GM12878 (cell line): Measurements from ENCODE around the gene PAOX. TPM values are rescaled to one million over a fixed set of nuclear protein-coding genes. Genes with fewer than 3 reads are reported as not detected.

Experiments
- ATF7 ChIP-seq: fragments of 450-650 bp; IDR thresholded peaks from 2 replicates; pipeline ENCODE4 v1.6.1; 2016; ENCODE audit warnings: low read depth, mild to moderate bottlenecking
- BCL11A ChIP-seq: IDR thresholded peaks from 2 replicates; pipeline ENCODE4 v1.6.1; 2011; ENCODE audit warnings: low read depth, low read length
- CBFB ChIP-seq: IDR thresholded peaks from 2 replicates; pipeline ENCODE4 v1.6.1; 2016; ENCODE audit warnings: antibody characterized with exemption, low read depth
- CBX5 ChIP-seq: sonication (generic); IDR thresholded peaks from 2 replicates; pipeline ENCODE4 v1.6.1; 2016; ENCODE audit warnings: low read depth, moderate library complexity, mild to moderate bottlenecking, inconsistent platforms
- CHD1 ChIP-seq: IDR thresholded peaks from 2 replicates; pipeline ENCODE4 v1.6.1; 2012; ENCODE audit warnings: low read depth, low read length, improper control_type of control experiment
- CREB1 ChIP-seq: IDR thresholded peaks from 2 replicates; pipeline ENCODE4 v1.6.1; 2012; ENCODE audit warnings: low read depth, mild to moderate bottlenecking, inconsistent platforms
- EED ChIP-seq: sonication (generic); IDR thresholded peaks from 2 replicates; pipeline ENCODE4 v1.6.1; 2016; ENCODE audit warnings: antibody characterized with exemption, low read depth
- ESRRA ChIP-seq: IDR thresholded peaks from 2 replicates; pipeline ENCODE4 v1.6.1; 2012; ENCODE audit warnings: mild to moderate bottlenecking, low read length, improper control_type of control experiment
- FOS ChIP-seq: IDR thresholded peaks from 3 replicates; pipeline ENCODE4 v1.6.1; 2011; ENCODE audit warnings: borderline replicate concordance; ENCODE audit not compliant: insufficient read length; ENCODE audit errors: extremely low read depth
- HCFC1 ChIP-seq: fragments of 150-350 bp; IDR thresholded peaks from 2 replicates; pipeline ENCODE4 v1.6.1; 2014; ENCODE audit warnings: low read length
- HDGF ChIP-seq: fragments of 450-650 bp; IDR thresholded peaks from 2 replicates; pipeline ENCODE4 v1.6.1; 2016; ENCODE audit warnings: antibody characterized with exemption
- MXI1 ChIP-seq: fragments of 150-350 bp; IDR thresholded peaks from 2 replicates; pipeline ENCODE4 v1.6.1; 2011; ENCODE audit warnings: low read depth, mild to moderate bottlenecking, inconsistent platforms, low read length, improper control_type of control experiment
- NFYB ChIP-seq: IDR thresholded peaks from 2 replicates; pipeline ENCODE4 v1.6.1; 2011; ENCODE audit warnings: low read depth, mild to moderate bottlenecking, low read length, improper control_type of control experiment, moderate library complexity; ENCODE audit not compliant: insufficient read depth
- NRF1 ChIP-seq: conservative IDR thresholded peaks from 2 replicates; pipeline ENCODE4 v1.6.1; 2011; ENCODE audit warnings: mild to moderate bottlenecking, low read depth, low read length, improper control_type of control experiment
- PAX8 ChIP-seq: fragments of 450-650 bp; IDR thresholded peaks from 2 replicates; pipeline ENCODE4 v1.6.1; 2017; ENCODE audit warnings: mild to moderate bottlenecking, moderate library complexity
- RB1 ChIP-seq: fragments of 450-650 bp; formaldehyde crosslinking; IDR thresholded peaks from 2 replicates; pipeline ENCODE4 v1.6.1; 2017; ENCODE audit warnings: mild to moderate bottlenecking, borderline replicate concordance
- RBBP5 ChIP-seq: fragments of 200-600 bp; sonication (generic); conservative IDR thresholded peaks from 2 replicates; pipeline ENCODE4 v1.6.1; 2016
- RELA ChIP-seq: fragments of 450-650 bp; IDR thresholded peaks from 2 replicates; pipeline ENCODE4 v1.8.0; 2014; ENCODE audit warnings: borderline replicate concordance; ENCODE audit not compliant: partially characterized antibody
- RUNX3 ChIP-seq: IDR thresholded peaks from 2 replicates; pipeline ENCODE4 v1.6.1; 2012; ENCODE audit warnings: low read length, inconsistent platforms
- SMAD5 ChIP-seq: IDR thresholded peaks from 2 replicates; pipeline ENCODE4 v1.6.1; 2016; ENCODE audit warnings: antibody characterized with exemption, low read depth
- SMARCA5 ChIP-seq: fragments of 450-650 bp; IDR thresholded peaks from 2 replicates; pipeline ENCODE4 v1.6.1; 2017; ENCODE audit warnings: mild to moderate bottlenecking
- SPI1 ChIP-seq: IDR thresholded peaks from 2 replicates; pipeline ENCODE4 v1.6.1; 2011; ENCODE audit warnings: low read depth, mild to moderate bottlenecking, low read length, moderate library complexity, borderline replicate concordance; ENCODE audit not compliant: insufficient read depth
- TCF7 ChIP-seq: IDR thresholded peaks from 2 replicates; pipeline ENCODE4 v1.6.1; 2014; ENCODE audit warnings: antibody characterized with exemption, borderline replicate concordance
- WRNIP1 ChIP-seq: IDR thresholded peaks from 2 replicates; pipeline ENCODE4 v1.6.1; 2011; ENCODE audit warnings: low read depth, low read length, improper control_type of control experiment, borderline replicate concordance
- YY1 ChIP-seq: IDR thresholded peaks from 2 replicates; pipeline ENCODE4 v1.6.1; 2011; ENCODE audit warnings: low read depth, mild to moderate bottlenecking, low read length
- polyA plus RNA-seq, 11 experiments: library from polyadenylated mRNA; depleted of rRNA in 4 of 11; unstranded in 6 of 11; stranded (reverse) in 5 of 11; fragments of >200 nt; fragmentation: Nextera tagmentation in 4 of 11; fragmentation: Illumina TruSeq in 1 of 11; extraction: Ambion mirVana in 4 of 11; extraction: Trizol in 1 of 11; gene quantifications; 1 replicate in 1 of 11; 2 replicates in 10 of 11; pipeline versions ENCODE4 v1.2.1 to v1.2.3, GENCODE V29; 2011 to 2016; ENCODE audit warnings: inconsistent platforms in 2 of 11, missing spikeins in 2 of 11, low read depth in 1 of 11
- total RNA-seq, 4 experiments: library from RNA; depleted of rRNA in 3 of 4; stranded (reverse); fragments of >200 nt in 3 of 4; fragmentation: Illumina TruSeq in 1 of 4; extraction: Trizol in 1 of 4; gene quantifications; 2 replicates each; pipeline versions ENCODE4 v1.2.1 to v1.2.3, GENCODE V29; 2013 to 2021
- TF ChIP-seq, protein P1 (sequence below): IDR thresholded peaks from 2 replicates; pipeline ENCODE4 v1.6.1; 2011; ENCODE audit warnings: borderline replicate concordance, low read depth, mild to moderate bottlenecking, moderate library complexity, low read length; ENCODE audit not compliant: insufficient read depth, poor library complexity, severe bottlenecking
- TF ChIP-seq, protein P2 (sequence below): fragments of 450-650 bp; IDR thresholded peaks from 2 replicates; pipeline ENCODE4 v1.6.1; 2016; ENCODE audit warnings: mild to moderate bottlenecking
- TF ChIP-seq, protein P3 (sequence below): fragments of 450-650 bp; IDR thresholded peaks from 2 replicates; pipeline ENCODE4 v1.6.1; 2014; ENCODE audit warnings: mild to moderate bottlenecking
- TF ChIP-seq, protein P4 (sequence below): IDR thresholded peaks from 2 replicates; pipeline ENCODE4 v1.6.1; 2011; ENCODE audit warnings: borderline replicate concordance, low read depth, mild to moderate bottlenecking, moderate library complexity, mixed read lengths, low read length; ENCODE audit not compliant: insufficient read depth; ENCODE audit errors: extremely low read length

The PAOX gene
- total and polyA plus RNA-seq, 10 of the 15 experiments (the other 5 are each of a cell fraction or from before 2014, with no cell fraction given), result 1.2 to 22.2 (median 10.5) TPM

DNA sequence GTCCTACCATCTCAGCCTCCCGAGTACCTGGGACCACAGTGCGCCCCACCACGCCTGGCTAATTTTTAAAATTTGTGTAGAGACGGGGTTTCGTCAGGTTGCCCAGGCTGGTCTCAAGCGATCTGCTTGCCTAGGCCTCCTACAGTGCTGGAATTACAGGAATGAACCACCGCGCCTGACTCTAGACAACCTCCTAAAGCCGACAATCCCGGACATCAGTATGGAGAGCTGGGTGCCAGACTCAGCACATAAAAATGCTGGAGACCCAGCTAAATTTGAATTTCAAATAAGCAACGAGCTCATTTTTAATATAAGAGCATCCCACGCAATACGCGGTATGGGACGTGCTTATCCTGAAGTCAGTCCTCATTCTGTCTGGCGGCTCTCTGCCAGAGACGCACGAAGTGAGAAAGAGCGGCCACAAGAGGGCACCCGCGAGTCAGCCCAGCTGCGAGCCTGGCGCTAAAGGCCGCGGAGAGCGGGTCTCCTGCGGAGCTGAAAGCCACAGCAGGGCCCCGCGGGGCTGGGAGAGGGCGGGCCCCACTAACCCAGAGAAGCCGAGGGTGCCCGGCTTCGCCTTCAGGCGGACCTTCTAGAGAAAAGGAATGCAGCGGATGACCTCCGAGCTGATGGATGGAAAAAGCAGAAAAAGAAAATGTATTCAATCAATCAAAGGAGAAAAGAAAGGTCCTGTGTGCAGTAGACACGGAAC lies 49.4 kb upstream of the PAOX start (continued):
- TF ChIP-seq HCFC1 (no peak), TCF7 (no peak), CBX5 (no peak), MXI1 (0 out of 2 replicates have a peak, but pooled peaks have one; percentile 23), SMARCA5 (no peak), ESRRA (no peak), BCL11A (no peak), FOS (no peak), CREB1 (0 out of 2 replicates have a peak, but pooled peaks have one; percentile 34), RELA (no peak), NRF1 (no peak), RBBP5 (no peak), RUNX3 (no peak), HDGF (no peak), SPI1 (no peak), WRNIP1 (no peak), CBFB (no peak), YY1 (peak; percentile 69; the same call in 1 of the 2 replicates), PAX8 (no peak), ATF7 (no peak), RB1 (peak; percentile 78; the same call in 1 of the 2 replicates), SMAD5 (no peak), CHD1 (no peak), EED (no peak), NFYB (no peak)
- TF ChIP-seq, protein P1, sequence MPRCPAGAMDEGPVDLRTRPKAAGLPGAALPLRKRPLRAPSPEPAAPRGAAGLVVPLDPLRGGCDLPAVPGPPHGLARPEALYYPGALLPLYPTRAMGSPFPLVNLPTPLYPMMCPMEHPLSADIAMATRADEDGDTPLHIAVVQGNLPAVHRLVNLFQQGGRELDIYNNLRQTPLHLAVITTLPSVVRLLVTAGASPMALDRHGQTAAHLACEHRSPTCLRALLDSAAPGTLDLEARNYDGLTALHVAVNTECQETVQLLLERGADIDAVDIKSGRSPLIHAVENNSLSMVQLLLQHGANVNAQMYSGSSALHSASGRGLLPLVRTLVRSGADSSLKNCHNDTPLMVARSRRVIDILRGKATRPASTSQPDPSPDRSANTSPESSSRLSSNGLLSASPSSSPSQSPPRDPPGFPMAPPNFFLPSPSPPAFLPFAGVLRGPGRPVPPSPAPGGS, result no peak
- TF ChIP-seq, protein P2, sequence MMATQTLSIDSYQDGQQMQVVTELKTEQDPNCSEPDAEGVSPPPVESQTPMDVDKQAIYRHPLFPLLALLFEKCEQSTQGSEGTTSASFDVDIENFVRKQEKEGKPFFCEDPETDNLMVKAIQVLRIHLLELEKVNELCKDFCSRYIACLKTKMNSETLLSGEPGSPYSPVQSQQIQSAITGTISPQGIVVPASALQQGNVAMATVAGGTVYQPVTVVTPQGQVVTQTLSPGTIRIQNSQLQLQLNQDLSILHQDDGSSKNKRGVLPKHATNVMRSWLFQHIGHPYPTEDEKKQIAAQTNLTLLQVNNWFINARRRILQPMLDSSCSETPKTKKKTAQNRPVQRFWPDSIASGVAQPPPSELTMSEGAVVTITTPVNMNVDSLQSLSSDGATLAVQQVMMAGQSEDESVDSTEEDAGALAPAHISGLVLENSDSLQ, result 0 out of 2 replicates have a peak, but pooled peaks have one; percentile 11
- TF ChIP-seq, protein P3, sequence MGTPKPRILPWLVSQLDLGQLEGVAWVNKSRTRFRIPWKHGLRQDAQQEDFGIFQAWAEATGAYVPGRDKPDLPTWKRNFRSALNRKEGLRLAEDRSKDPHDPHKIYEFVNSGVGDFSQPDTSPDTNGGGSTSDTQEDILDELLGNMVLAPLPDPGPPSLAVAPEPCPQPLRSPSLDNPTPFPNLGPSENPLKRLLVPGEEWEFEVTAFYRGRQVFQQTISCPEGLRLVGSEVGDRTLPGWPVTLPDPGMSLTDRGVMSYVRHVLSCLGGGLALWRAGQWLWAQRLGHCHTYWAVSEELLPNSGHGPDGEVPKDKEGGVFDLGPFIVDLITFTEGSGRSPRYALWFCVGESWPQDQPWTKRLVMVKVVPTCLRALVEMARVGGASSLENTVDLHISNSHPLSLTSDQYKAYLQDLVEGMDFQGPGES, result no peak
- TF ChIP-seq, protein P4, sequence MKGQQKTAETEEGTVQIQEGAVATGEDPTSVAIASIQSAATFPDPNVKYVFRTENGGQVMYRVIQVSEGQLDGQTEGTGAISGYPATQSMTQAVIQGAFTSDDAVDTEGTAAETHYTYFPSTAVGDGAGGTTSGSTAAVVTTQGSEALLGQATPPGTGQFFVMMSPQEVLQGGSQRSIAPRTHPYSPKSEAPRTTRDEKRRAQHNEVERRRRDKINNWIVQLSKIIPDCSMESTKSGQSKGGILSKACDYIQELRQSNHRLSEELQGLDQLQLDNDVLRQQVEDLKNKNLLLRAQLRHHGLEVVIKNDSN, result no peak
